Occipital lobe (tissue), 2 donors: ENCODE results near the gene MDGA2. TPM values are rescaled to one million over a fixed set of nuclear protein-coding genes. Genes with fewer than 3 reads are reported as not detected.
"Not testable (repeated sequence)": the region's sequence is repeated elsewhere in the genome, so short reads cannot be mapped to it uniquely, and the experiment has no call there.

ENCODE experiments used
- DNase-seq: peaks from one replicate; lab custom pipeline; 2025; lab: John Stamatoyannopoulos, UW
- total RNA-seq: library from RNA; depleted of rRNA; stranded (reverse); fragments of >200 nt; gene quantifications from one replicate; pipeline ENCODE4 v1.2.3, GENCODE V29; 2014

Gene MDGA2
- total RNA-seq, 1 donor from 2014 or later, result 61.9 TPM

DNA sequence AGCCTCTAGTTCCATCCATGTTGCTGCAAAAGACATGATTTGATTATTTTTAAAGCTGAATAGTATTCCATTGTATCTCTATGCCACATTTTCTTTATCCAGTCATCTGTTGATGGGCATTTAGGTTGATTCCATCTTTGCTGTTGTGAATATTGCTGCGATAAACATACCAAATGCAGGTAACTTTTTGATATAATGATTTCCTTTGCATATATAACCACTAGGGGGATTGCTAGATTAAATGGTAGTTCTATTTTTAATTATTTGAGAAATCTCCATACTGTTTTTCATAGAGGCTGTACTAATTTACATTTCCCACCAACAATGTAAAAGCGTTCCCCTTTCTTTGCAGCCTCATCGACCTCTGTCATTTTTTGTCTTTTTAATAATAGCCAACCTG is 342.5 kb downstream of the MDGA2 start:
- DNase-seq, result no peak

DNA sequence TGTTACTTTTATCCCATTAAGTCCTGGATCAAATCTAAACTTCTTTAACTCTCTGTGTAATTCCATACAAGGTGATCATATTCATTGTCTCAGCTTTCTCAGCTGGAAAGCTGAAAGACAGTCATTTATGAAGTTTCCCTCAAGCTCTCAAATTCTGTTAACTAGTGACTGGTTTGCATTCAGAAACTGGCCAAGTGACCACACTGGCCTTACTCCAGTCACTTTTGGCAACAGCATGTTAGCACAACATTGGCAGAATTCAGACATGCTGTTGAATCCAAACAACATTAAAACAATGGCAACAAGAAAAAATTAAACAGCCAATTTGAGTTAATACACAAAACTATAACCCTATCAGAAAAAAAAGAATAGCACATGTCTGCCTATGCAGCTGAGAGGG is 343.3 kb downstream of the MDGA2 start:
- peak; percentile 1 for DNase-seq

- no peak for DNase-seq
These were observed 347.0 kb downstream of the MDGA2 start for GRCh38 chr14:47328376-47328775.

- DNase-seq, result no peak
These were observed 348.1 kb downstream of the MDGA2 start for GRCh38 chr14:47327336-47327735.

DNA sequence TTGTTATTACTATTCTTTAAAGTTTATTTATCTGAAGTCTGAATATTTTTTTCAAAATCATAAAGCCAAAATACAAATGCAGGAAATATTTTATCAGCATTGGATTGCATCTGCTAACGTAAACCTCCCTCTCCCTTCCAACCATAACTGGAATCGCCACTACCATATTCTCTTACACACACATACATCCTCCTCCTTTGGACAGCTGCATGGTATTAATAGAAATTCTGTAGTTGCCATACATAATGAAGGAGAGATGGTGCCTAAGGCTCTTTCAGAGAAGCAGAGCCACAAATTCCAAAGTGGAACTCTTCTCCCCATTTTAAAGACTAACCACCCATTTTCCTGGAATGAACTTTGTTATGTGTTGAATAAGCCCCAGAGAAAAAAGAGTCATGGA is 352.7 kb downstream of the MDGA2 start:
- no peak for DNase-seq

DNA sequence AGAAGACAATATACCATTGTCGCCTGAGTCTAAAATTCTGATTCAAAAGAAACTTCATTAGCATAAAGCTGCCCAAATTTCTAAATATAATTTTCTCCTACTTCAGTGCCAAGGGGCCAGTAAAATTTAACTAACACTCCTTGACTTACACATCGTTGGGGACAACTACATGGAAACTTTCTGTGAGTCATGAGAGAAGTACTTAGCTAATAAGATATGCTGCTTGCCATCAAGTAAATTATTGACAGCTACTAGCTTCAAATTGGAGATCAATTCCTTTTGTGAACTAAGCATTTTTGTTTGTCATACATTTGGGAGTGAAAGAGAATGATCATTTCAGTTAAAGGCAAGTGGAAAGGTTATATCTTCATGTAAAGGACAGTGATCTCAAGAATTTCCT is 373.3 kb downstream of the MDGA2 start:
- DNase-seq, result no peak

GRCh38 chr14:47300796-47301195 is 374.6 kb downstream of the MDGA2 start:
- no peak for DNase-seq

DNA sequence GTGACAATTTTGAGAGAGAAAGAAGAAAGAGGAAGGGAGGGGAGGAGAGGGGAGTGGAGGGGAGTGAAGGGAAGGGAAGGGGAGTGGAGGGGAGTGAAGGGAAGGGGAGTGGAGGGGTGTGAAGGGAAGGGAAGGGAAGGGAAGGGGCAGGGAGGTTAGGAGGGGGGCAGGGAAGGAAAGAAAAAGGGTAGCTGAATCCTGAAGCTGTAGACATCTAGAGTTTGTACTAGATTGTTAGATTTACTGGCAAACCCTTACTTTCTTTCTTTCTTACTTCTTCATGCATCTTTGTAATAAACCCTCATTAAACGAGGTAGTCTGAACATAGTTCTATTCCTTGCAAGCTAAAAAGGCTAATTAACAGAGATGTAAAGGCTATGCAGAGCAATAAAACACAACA is 378.0 kb downstream of the MDGA2 start:
- no peak for DNase-seq

GRCh38 chr14:47284283-47284682 is 391.1 kb downstream of the MDGA2 start:
- DNase-seq, result no peak

- not testable (repeated sequence) for DNase-seq
These were observed 393.6 kb downstream of the MDGA2 start for GRCh38 chr14:47281761-47282160.

DNA sequence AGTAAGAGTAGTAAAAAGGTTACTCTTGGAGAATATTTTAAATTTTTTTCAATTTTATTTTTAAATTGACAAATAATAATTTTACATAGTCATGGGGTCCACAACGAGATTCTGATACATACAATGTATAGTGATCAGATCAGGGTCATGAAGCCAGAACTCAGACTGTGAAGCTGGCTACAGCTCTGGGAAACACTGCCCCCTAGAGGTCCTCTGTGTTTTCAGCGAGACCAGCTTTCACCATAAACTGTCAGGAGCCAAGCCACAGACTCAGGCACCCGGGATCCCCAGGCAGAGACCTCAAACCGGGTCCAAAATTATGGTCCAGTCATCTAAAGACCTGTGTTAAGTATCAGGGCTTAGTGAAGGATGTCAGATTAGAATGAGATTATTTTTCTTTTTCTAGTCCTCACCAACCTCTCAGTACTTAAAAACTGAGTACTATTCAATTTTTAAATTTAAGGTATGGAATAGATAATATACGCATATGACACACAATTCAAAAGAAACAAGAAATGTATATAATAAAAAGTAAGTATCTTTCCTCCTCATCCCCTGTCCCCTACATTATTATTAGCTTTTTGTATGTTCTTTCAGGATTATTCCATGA is 397.1 kb downstream of the MDGA2 start:
- no peak for DNase-seq

GRCh38 chr14:47277703-47278102 is 397.7 kb downstream of the MDGA2 start:
- DNase-seq, result no peak

DNA sequence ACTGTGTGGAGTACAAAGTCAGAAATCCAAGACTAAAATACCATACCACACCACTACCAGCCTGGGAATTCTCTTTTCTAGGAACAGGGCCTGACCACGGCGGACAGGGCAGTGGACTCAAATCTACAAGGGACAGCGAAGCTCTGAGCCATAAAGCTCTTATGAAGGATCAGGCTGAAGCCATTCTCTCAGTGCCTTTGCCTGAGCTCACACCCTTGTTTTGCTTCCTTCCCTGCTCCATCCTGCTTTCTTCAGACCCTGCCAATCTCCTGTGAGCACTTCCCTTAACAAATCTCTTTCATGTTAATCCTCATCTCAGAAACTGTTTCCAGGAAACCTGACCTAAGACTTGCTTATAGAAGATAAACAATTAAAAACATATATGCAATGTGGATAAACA is 398.5 kb downstream of the MDGA2 start:
- no peak for DNase-seq

GRCh38 chr14:47273939-47274338 is 401.5 kb downstream of the MDGA2 start:
- no peak for DNase-seq

DNA sequence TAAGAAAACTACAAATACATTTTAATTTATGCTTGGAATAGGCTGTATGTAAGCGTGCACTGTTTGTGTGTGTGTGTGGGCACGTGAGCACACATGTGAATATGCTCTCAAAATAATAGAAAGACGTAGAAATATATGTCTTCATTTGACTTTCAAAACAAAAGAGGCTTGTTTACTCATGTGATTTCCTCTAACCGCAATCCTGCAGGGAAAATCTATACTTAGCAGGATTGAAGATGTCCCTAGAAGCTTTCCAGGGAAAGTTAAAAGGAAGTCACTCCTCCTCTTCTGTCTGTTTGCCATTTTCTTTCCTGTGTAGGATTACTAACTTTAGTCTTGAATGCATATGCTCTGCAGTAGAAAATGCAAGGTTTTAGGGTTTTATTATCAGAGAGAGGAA is 404.7 kb downstream of the MDGA2 start:
- no peak for DNase-seq

DNA sequence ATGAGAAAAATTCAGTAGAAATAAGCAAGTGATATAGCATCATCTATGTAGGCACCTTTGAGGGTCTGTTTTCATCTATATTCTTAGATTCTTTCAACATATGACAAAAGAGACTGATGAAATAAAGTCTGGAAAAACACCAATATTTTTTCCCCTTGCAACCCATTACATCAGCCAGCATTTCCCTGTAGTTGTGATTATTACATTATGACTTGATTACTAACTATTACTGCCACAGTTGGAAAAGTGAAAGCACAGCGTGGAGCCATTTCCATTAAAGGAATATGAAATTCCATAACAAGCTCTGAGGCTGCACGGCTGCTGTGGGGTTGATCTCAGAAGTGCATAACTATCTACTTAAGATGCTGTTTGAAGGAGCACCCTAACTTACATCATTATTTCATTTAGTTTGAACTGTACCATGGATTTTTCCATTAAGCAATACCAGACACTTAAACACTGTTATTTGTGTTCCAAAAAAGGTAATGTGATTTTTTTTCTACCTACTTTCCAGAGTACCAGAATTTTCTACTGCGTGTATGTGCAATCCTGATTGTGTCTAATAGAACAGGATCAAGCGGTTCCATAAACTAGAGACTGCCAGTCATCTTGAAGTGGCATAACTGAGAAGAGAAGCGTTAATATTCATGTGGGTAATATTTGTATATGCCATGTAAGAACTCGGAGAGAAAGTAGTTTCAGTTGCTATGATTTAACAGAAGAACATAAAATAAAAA is 405.5 kb downstream of the MDGA2 start:
- no peak for DNase-seq

GRCh38 chr14:47264842-47265241 is 410.6 kb downstream of the MDGA2 start:
- DNase-seq, result no peak

DNA sequence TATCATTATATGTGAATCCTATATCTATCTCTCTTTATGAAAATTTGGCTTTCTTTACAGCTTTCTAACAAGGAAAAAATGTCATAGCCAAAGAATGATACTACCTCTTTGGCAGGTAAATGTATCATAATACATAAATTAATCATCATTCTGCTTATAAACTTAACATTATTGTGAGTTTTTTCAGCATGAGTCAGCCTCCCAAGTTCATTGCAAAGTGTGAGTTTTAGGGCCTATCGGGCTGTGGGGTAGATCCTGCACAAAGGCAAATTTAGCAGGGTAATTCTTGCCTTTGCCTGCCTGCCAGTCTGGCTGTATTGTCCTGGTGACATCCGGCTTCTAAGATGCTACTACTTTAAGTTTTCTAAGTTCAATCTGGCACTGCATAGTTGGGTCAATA is 412.6 kb downstream of the MDGA2 start:
- DNase-seq, result no peak

GRCh38 chr14:47261350-47261749 is 414.1 kb downstream of the MDGA2 start:
- no peak for DNase-seq

GRCh38 chr14:47259796-47260195 is 415.6 kb downstream of the MDGA2 start:
- DNase-seq, result no peak

DNA sequence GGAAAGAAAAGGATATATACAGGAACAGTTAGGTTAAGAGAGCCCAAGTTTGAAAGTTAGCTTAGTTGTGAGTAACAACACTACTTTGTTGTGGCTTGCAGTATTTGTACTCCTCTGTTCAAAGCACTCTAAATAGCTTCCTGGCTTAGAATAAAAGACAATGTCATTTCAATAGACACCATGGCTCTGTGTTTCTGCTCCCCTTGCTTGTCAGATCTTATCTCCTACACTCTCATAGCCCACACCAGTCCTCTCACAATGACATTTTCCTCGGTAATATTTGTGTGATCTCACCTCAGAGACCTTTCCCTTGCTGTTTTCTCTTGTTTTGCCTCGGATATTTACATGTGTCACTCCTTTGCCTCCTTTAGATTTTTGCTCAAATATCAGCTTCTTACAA is 418.4 kb downstream of the MDGA2 start:
- no peak for DNase-seq

- no peak for DNase-seq
These were observed 422.6 kb downstream of the MDGA2 start for GRCh38 chr14:47252802-47253201.

DNA sequence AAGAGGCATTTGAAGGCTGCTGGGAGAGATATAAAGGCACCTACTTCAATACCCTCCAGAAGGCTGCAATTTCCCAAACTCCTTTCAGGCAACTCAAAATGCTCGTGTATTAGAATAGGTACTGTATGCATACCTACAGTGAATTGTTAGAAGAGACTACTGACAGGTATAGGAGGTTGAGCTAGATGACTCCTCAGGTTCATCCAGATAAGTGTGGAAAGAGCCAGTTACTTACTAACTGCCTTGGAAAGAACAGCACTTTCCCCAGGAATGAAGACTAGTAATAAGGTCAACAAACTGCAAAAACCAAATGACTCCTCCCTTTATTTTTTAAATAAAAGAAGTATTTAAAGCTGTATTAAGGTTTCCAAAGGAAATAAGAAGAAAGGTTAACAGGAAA is 429.0 kb downstream of the MDGA2 start:
- no peak for DNase-seq
